Activated T-cell treated with anti-CD3 and anti-CD28 coated beads, Interleukin-2, amount 50 U/mL, for 24 hours (primary cell): ENCODE measurements around the gene CLEC2A.

ENCODE experiments used
- DNase-seq: peaks from one replicate; pipeline ENCODE4 v3.0.0-alpha.2; 2020
- H3K27ac Mint-ChIP-seq: 2 replicates; pipeline ENCODE4 v1.8.0; 2020; ENCODE audit warnings: mild to moderate bottlenecking, mixed read lengths
- H3K27me3 Mint-ChIP-seq: 2 replicates; pipeline ENCODE4 v1.8.0; 2020; ENCODE audit warnings: mixed read lengths
- H3K36me3 Mint-ChIP-seq: 2 replicates; pipeline ENCODE4 v1.8.0; 2020; ENCODE audit warnings: low read depth, mixed read lengths
- H3K4me1 Mint-ChIP-seq: 2 replicates; pipeline ENCODE4 v1.8.0; 2020; ENCODE audit warnings: low read depth, mixed read lengths
- H3K4me3 Mint-ChIP-seq: 2 replicates; pipeline ENCODE4 v1.8.0; 2020; ENCODE audit warnings: mild to moderate bottlenecking, moderate library complexity, mixed read lengths
- H3K9me3 Mint-ChIP-seq: 2 replicates; pipeline ENCODE4 v1.8.0; 2020; ENCODE audit warnings: mixed read lengths

Gene CLEC2A

DNA sequence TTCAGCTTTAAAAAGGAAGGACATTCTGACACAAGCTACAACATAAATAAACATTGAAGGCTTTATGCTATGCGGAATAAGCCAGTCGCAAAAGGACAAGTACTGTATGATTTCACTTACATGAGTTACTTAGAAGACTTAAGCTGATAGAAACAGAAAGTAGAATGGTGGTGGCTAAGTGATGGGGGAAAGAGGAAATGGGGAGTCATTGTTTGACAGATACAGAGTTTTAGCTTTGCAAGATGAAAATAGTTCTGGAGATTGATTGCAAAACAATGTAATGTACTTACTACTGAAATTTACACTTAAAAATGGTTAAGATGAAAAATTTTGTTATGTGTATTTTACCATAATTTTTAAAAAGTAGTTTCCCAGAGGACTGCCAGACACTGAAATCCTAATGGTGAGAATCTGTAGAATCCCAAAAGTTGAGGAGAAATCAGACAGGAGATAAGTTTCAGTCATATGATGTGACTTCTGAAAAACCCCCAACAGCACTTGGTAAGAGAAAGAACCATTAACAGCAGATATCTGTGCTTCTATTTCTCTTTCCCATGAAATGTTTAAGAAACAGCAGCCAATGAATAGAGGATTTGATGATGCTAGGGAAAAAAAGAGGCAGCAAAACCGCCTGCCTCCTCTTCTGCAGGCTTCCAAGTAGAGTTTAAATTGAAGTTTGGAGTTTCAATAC is 16.6 kb upstream of the CLEC2A start:
- H3K36me3 Mint-ChIP-seq, result no peaks in the 10 kb centered on the region
- H3K9me3 Mint-ChIP-seq, result no peaks in the 10 kb centered on the region
- peak overlapping the region; percentile 9 for H3K4me3 Mint-ChIP-seq
- peak overlapping the region; percentile 68 for H3K27ac Mint-ChIP-seq
- H3K27me3 Mint-ChIP-seq, result no peaks in the 10 kb centered on the region
- no peak for DNase-seq
- H3K4me1 Mint-ChIP-seq, result peaks cover 48% of the 10 kb centered on the region

DNA sequence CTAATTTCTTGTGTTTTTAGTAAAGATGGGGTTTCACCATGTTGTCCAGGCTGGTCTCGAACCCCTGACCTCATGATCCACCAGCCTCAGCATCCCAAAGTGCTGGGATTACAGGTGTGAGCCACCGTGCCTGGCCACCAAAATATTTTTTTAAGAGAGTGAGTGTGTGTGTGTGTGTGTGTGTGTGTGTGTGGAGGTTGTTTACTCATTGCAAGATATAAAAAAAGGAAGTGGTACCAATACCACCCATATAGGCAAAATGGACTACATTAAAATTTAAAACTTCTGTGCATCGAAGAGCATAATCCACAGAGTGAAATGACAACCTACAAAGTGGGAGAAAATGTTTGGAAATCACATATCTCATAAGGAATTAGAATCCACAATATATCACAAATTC is 15.5 kb upstream of the CLEC2A start:
- no peak overlapping the region for H3K4me3 Mint-ChIP-seq
- H3K9me3 Mint-ChIP-seq, result no peaks in the 10 kb centered on the region
- H3K27ac Mint-ChIP-seq, result no peak overlapping the region
- DNase-seq, result no peak
- peaks cover 4% of the 10 kb centered on the region for H3K27me3 Mint-ChIP-seq
- peaks cover 54% of the 10 kb centered on the region for H3K4me1 Mint-ChIP-seq
- no peaks in the 10 kb centered on the region for H3K36me3 Mint-ChIP-seq

DNA sequence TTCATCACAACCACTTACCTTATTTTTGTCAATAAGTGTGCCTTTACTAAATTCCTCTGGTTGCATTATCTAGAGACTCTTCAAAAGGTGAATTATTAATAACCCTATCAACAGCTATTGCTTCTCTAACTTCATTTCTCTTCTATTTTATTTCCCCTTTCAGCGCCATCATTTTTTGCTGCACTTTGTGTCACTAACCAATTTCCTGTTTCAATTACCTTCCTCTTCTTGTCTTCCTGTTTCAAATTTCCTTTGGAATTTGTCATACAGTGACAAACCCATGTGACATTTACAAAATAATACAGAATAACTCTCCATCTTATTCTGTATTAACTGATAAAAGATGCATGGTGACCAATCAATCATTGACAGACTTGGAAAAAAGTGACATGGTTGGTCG is 12.2 kb upstream of the CLEC2A start:
- Mint-ChIP-seq H3K27ac (no peak overlapping the region), H3K4me1 (peaks cover 36% of the 10 kb centered on the region), H3K36me3 (no peaks in the 10 kb centered on the region), H3K4me3 (no peak overlapping the region), H3K27me3 (peaks cover 8% of the 10 kb centered on the region), H3K9me3 (no peaks in the 10 kb centered on the region)
- no peak for DNase-seq

DNA sequence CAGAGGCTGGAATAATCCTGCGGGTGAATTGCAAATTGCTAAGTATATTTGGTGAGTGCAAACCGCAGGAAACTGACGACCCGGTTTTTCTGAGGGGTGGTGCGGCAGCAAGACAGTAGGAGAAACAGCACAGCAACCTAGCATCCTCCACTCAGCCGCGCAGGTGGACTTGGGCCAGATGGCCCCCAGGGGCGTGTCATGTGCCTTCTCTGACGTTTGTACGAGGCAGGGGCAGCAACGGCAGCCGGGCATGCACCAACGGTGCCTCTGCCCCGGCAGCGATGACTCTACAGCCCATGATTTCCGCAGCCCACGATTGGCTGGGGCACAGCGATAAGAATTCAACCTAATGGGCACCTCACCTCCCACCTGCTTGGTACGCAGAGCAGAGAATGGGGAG is 11.1 kb upstream of the CLEC2A start:
- peak overlapping the region; percentile 67 for H3K4me3 Mint-ChIP-seq
- no peaks in the 10 kb centered on the region for H3K9me3 Mint-ChIP-seq
- no peaks in the 10 kb centered on the region for H3K36me3 Mint-ChIP-seq
- no peak overlapping the region for H3K27ac Mint-ChIP-seq
- no peak for DNase-seq
- peaks cover 25% of the 10 kb centered on the region for H3K4me1 Mint-ChIP-seq
- peaks cover 8% of the 10 kb centered on the region for H3K27me3 Mint-ChIP-seq

GRCh38 chr12:9941838-9942237 is 9.7 kb upstream of the CLEC2A start:
- Mint-ChIP-seq H3K4me1 (peaks cover 17% of the 10 kb centered on the region), H3K27ac (no peak overlapping the region), H3K9me3 (no peaks in the 10 kb centered on the region), H3K27me3 (peaks cover 8% of the 10 kb centered on the region), H3K36me3 (no peaks in the 10 kb centered on the region), H3K4me3 (no peak overlapping the region)
- no peak for DNase-seq

GRCh38 chr12:9940375-9940774 is 8.2 kb upstream of the CLEC2A start:
- no peak overlapping the region for H3K27ac Mint-ChIP-seq
- no peak for DNase-seq

DNA sequence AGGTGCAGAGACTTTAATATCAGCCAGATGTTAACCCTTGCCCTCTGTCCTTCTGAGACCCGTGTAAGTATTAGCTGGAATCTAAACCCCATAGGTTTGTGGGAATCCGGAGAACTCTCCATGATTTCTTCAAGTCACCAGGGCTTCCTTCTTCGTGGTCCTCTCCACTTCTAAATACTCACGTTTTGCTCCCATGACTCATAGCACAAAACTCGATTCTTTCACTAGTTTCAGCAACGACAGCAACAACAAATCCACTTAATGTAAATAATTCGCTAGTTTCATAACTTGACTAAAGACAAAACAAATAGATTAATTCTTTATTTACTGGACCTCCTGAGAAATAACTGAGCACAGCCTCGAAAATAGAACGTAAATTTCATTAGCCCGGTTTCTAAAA is 4.4 kb upstream of the CLEC2A start:
- no peaks in the 10 kb centered on the region for H3K9me3 Mint-ChIP-seq
- no peak overlapping the region for H3K27ac Mint-ChIP-seq
- H3K4me3 Mint-ChIP-seq, result no peak overlapping the region
- no peaks in the 10 kb centered on the region for H3K36me3 Mint-ChIP-seq
- no peak for DNase-seq
- H3K27me3 Mint-ChIP-seq, result peaks cover 4% of the 10 kb centered on the region
- H3K4me1 Mint-ChIP-seq, result peaks cover 3% of the 10 kb centered on the region

More at GRCh38 chr12:9940375-9940774, 8.2 kb upstream of the CLEC2A start:
- peaks cover 8% of the 10 kb centered on the region for H3K27me3 Mint-ChIP-seq
- peaks cover 17% of the 10 kb centered on the region for H3K4me1 Mint-ChIP-seq
- H3K9me3 Mint-ChIP-seq, result no peaks in the 10 kb centered on the region
- H3K36me3 Mint-ChIP-seq, result no peaks in the 10 kb centered on the region
- no peak overlapping the region for H3K4me3 Mint-ChIP-seq

DNA sequence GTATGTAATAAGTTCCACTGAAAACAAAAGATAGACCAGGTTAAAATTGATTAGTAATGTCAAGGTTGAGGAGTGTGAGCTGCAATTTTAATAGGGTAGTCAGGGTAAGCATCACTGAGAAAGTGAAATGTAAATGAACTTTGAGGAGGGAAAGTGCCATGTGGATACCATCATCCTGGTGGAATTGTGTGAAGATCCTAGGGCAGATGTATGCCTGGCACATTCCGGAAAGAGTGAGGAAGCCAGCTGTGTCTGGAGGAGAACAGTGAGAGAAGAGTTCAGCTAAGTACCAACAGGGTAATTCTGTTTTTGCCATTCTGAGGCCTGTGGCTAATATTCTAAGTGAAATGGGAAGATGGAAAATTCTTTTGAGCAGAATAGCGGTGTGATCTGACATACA is 2.9 kb upstream of the CLEC2A start:
- no peak overlapping the region for H3K27ac Mint-ChIP-seq
- no peaks in the 10 kb centered on the region for H3K27me3 Mint-ChIP-seq
- no peak overlapping the region for H3K4me3 Mint-ChIP-seq
- H3K36me3 Mint-ChIP-seq, result no peaks in the 10 kb centered on the region
- H3K4me1 Mint-ChIP-seq, result no peaks in the 10 kb centered on the region
- no peak for DNase-seq
- H3K9me3 Mint-ChIP-seq, result no peaks in the 10 kb centered on the region

GRCh38 chr12:9933958-9934357 is 1.8 kb upstream of the CLEC2A start:
- H3K9me3 Mint-ChIP-seq, result no peaks in the 10 kb centered on the region
- DNase-seq, result no peak
- no peaks in the 10 kb centered on the region for H3K4me1 Mint-ChIP-seq
- H3K36me3 Mint-ChIP-seq, result no peaks in the 10 kb centered on the region
- no peak overlapping the region for H3K4me3 Mint-ChIP-seq
- H3K27me3 Mint-ChIP-seq, result no peaks in the 10 kb centered on the region
- no peak overlapping the region for H3K27ac Mint-ChIP-seq

DNA sequence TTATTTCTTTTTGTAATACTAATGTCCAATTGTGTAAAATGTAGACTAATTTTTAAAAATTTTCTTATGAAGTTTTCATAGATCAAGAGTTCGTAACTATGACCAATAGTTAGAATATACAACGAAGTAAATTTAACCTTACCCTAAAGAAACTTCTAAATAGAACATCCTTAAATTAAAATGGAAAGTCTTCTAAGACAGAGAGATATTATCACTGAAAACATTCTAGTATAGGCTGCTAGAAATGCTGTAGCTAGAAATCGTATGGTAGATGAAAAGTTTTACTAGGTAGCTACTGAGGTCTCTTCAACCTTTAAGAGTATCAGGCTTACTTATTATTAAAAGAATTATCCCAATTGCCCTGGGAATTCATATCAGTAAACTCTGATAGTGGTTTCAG is 925 bp downstream of the CLEC2A start:
- peaks cover 3% of the 10 kb centered on the region for H3K4me1 Mint-ChIP-seq
- no peaks in the 10 kb centered on the region for H3K27me3 Mint-ChIP-seq
- no peak overlapping the region for H3K4me3 Mint-ChIP-seq
- no peaks in the 10 kb centered on the region for H3K36me3 Mint-ChIP-seq
- DNase-seq, result no peak
- no peak overlapping the region for H3K27ac Mint-ChIP-seq
- no peaks in the 10 kb centered on the region for H3K9me3 Mint-ChIP-seq

GRCh38 chr12:9928607-9929006 is 3.6 kb downstream of the CLEC2A start:
- H3K36me3 Mint-ChIP-seq, result no peaks in the 10 kb centered on the region
- DNase-seq, result no peak
- H3K27ac Mint-ChIP-seq, result no peak overlapping the region
- H3K4me1 Mint-ChIP-seq, result peaks cover 8% of the 10 kb centered on the region
- H3K4me3 Mint-ChIP-seq, result no peak overlapping the region
- no peaks in the 10 kb centered on the region for H3K9me3 Mint-ChIP-seq
- no peaks in the 10 kb centered on the region for H3K27me3 Mint-ChIP-seq

GRCh38 chr12:9926876-9927275 is 5.3 kb downstream of the CLEC2A start:
- H3K36me3 Mint-ChIP-seq, result no peaks in the 10 kb centered on the region
- H3K4me3 Mint-ChIP-seq, result no peak overlapping the region
- no peak for DNase-seq
- no peak overlapping the region for H3K27ac Mint-ChIP-seq
- no peaks in the 10 kb centered on the region for H3K9me3 Mint-ChIP-seq
- H3K27me3 Mint-ChIP-seq, result no peaks in the 10 kb centered on the region
- peaks cover 20% of the 10 kb centered on the region for H3K4me1 Mint-ChIP-seq

DNA sequence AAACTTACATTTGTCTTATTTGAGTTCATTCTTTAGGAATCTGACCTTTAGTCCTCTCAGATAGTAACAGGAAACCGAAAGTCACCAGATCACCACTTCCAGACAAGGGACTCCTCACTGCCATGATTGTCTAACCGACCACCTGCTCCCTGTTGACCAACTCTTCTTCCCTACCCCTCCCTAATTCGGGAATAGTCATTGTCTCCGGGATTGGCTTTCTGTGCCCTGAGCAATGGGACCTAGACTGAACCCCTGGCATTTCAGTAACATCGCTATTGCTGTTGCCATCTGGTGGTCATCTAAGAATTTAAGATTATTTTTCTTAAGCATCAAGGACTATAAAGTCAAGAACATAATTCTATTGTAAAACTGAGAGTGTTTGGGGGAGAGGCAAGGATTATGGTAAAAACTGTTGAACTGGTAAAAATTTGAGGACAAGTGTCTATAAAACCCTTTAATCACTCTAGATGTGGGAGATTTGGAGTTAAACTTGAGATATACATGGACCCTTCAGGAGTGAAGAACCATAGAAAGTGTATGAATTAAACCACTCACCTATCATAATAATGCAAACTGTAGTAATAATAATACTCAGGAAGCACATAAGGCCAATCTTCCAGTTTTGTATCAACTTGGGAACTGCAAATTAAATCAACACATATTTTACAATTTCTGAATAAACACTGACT is 6.3 kb downstream of the CLEC2A start:
- H3K27me3 Mint-ChIP-seq, result no peaks in the 10 kb centered on the region
- peak overlapping the region; percentile 64 for H3K27ac Mint-ChIP-seq
- peak; percentile 50 for DNase-seq
- no peaks in the 10 kb centered on the region for H3K36me3 Mint-ChIP-seq
- H3K4me3 Mint-ChIP-seq, result peak overlapping the region; percentile 62
- H3K9me3 Mint-ChIP-seq, result no peaks in the 10 kb centered on the region
- peaks cover 20% of the 10 kb centered on the region for H3K4me1 Mint-ChIP-seq

GRCh38 chr12:9922429-9922828 is 9.7 kb downstream of the CLEC2A start:
- no peaks in the 10 kb centered on the region for H3K9me3 Mint-ChIP-seq
- no peak overlapping the region for H3K4me3 Mint-ChIP-seq
- no peaks in the 10 kb centered on the region for H3K27me3 Mint-ChIP-seq
- H3K27ac Mint-ChIP-seq, result no peak overlapping the region
- H3K4me1 Mint-ChIP-seq, result peaks cover 17% of the 10 kb centered on the region
- no peaks in the 10 kb centered on the region for H3K36me3 Mint-ChIP-seq
- DNase-seq, result no peak

DNA sequence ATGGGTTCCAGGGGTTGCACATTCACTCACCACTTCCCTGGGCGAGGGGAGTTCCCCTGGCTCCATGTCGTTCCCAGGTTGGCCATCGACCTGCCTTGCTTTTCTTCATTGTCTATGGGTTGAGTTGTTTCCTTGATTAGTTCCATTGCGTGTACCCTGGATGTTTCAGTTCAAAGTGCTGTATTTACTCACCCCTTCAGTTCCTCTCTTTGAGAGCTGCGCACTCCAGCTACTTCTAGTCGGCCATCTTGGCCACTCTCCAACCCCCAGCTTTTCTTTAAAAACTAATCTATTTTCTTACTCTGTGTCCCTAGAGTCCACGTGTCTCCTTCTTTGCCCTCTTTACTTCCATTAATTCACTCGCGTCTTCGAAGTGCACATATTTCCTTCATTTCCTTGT is 11.7 kb downstream of the CLEC2A start:
- Mint-ChIP-seq H3K27me3 (no peaks in the 10 kb centered on the region), H3K9me3 (no peaks in the 10 kb centered on the region), H3K4me1 (peaks cover 12% of the 10 kb centered on the region), H3K4me3 (no peak overlapping the region), H3K27ac (no peak overlapping the region), H3K36me3 (no peaks in the 10 kb centered on the region)
- no peak for DNase-seq
